GM19240 (cell line): ENCODE data around the gene ADPRS.

ENCODE experiments used
- DNase-seq: peaks from one replicate; pipeline ENCODE4 v3.0.0; 2011; ENCODE audit warnings: low spot score; ENCODE audit not compliant: insufficient read length

Gene ADPRS

GRCh38 chr1:36128905-36129206 is 40.2 kb downstream of the ADPRS start:
- DNase-seq: no peak

- DNase-seq: no peak
These were observed 43.3 kb downstream of the ADPRS start for GRCh38 chr1:36132029-36132428.

GRCh38 chr1:36133484-36133883 is 44.8 kb downstream of the ADPRS start:
- DNase-seq: no peak

- no peak for DNase-seq
These were observed 45.3 kb downstream of the ADPRS start for GRCh38 chr1:36134031-36134430.

GRCh38 chr1:36134505-36135329 is 46.0 kb downstream of the ADPRS start:
- no peak for DNase-seq

GRCh38 chr1:36135330-36135667 is 46.6 kb downstream of the ADPRS start:
- no peak for DNase-seq

- no peak for DNase-seq
These were observed 47.1 kb downstream of the ADPRS start for GRCh38 chr1:36135796-36136195.

GRCh38 chr1:36136535-36136934 is 47.8 kb downstream of the ADPRS start:
- no peak for DNase-seq

- no peak for DNase-seq
These were observed 48.5 kb downstream of the ADPRS start for GRCh38 chr1:36137226-36137625.

GRCh38 chr1:36137776-36138175 is 49.1 kb downstream of the ADPRS start:
- DNase-seq: no peak

- DNase-seq: no peak
These were observed 50.8 kb downstream of the ADPRS start for GRCh38 chr1:36139521-36139920.

- DNase-seq: no peak
These were observed 53.4 kb downstream of the ADPRS start for GRCh38 chr1:36142121-36142520.

- DNase-seq: no peak
These were observed 54.7 kb downstream of the ADPRS start for GRCh38 chr1:36143424-36143823.
